Cardiac muscle cell (in vitro differentiated cells and primary cell): ENCODE measurements around the gene IFI35. TPM values are rescaled to one million over a fixed set of nuclear protein-coding genes. Genes with fewer than 3 reads are reported as not detected.
"Not testable (repeated sequence)": the region's sequence is repeated elsewhere in the genome, so short reads cannot be mapped to it uniquely, and the experiment has no call there.

Source experiments
- DNase-seq, 2 donors: peaks; one replicate each; pipeline versions ENCODE4 v3.0.0 to v3.0.0-alpha.2; 2010 to 2017; ENCODE audit warnings: low read depth in 1 of 2, low spot score in 1 of 2
- H3K27ac ChIP-seq: fragments of 200-600 bp; sonication (generic); 2 replicates; pipeline ENCODE4 v1.5.1; 2016
- H3K27me3 ChIP-seq: fragments of 200-600 bp; sonication (generic); 2 replicates; pipeline ENCODE4 v1.6.0; 2016; ENCODE audit warnings: control low read depth
- H3K36me3 ChIP-seq: fragments of 200-600 bp; sonication (generic); 2 replicates; pipeline ENCODE4 v1.5.1; 2016; ENCODE audit warnings: control low read depth
- H3K4me1 ChIP-seq: fragments of 200-600 bp; sonication (generic); 2 replicates; pipeline ENCODE4 v1.8.1; 2017; ENCODE audit warnings: low read depth, mild to moderate bottlenecking, mixed run types
- H3K4me3 ChIP-seq: fragments of 200-600 bp; sonication (generic); 2 replicates; pipeline ENCODE4 v1.5.1; 2016; ENCODE audit warnings: mild to moderate bottlenecking
- H3K9me3 ChIP-seq: fragments of 200-600 bp; sonication (generic); 2 replicates; pipeline ENCODE4 v1.5.1; 2017; ENCODE audit warnings: low read depth, mild to moderate bottlenecking, control low read depth
- CTCF ChIP-seq: IDR thresholded peaks from 2 replicates; pipeline ENCODE4 v1.5.1; 2012; ENCODE audit warnings: low read depth, mild to moderate bottlenecking, low read length
- polyA plus RNA-seq: library from polyadenylated mRNA; unstranded; fragments of >200 nt; fragmentation: Nextera tagmentation; extraction: Ambion mirVana; gene quantifications from 2 replicates; pipeline ENCODE4 v1.2.1, GENCODE V29; 2016
- total RNA-seq: library from RNA; depleted of rRNA; stranded (reverse); fragments of >200 nt; gene quantifications from 2 replicates; pipeline ENCODE4 v1.2.3, GENCODE V29; 2016

Gene IFI35
- total and polyA plus RNA-seq, 2 experiments from 2014 or later = 6.8 to 8.7 TPM

GRCh38 chr17:43051969-43052368, 45.4 kb downstream of the IFI35 start:
- H3K27me3 ChIP-seq = no peaks in the 10 kb centered on the region
- H3K9me3 ChIP-seq = no peaks in the 10 kb centered on the region
- H3K4me1 ChIP-seq = no peaks in the 10 kb centered on the region
- H3K4me3 ChIP-seq = no peak overlapping the region
- DNase-seq = no peak
- no peaks in the 10 kb centered on the region for H3K36me3 ChIP-seq
- no peak overlapping the region for H3K27ac ChIP-seq
- no peak for TF ChIP-seq CTCF

GRCh38 chr17:43053008-43053407, 46.4 kb downstream of the IFI35 start:
- H3K27me3 ChIP-seq, H3K27ac ChIP-seq, DNase-seq: not testable (repeated sequence)

GRCh38 chr17:43056051-43056450, 49.5 kb downstream of the IFI35 start:
- Histone ChIP-seq H3K27me3 (no peaks in the 10 kb centered on the region), H3K9me3 (no peaks in the 10 kb centered on the region), H3K4me1 (no peaks in the 10 kb centered on the region), H3K27ac (no peak overlapping the region), H3K36me3 (no peaks in the 10 kb centered on the region), H3K4me3 (no peak overlapping the region)
- no peak for TF ChIP-seq CTCF
- DNase-seq = no peak

More at GRCh38 chr17:43053008-43053407, 46.4 kb downstream of the IFI35 start:
- H3K4me3 ChIP-seq, H3K9me3 ChIP-seq, H3K4me1 ChIP-seq, H3K36me3 ChIP-seq: not testable (repeated sequence)

DNA sequence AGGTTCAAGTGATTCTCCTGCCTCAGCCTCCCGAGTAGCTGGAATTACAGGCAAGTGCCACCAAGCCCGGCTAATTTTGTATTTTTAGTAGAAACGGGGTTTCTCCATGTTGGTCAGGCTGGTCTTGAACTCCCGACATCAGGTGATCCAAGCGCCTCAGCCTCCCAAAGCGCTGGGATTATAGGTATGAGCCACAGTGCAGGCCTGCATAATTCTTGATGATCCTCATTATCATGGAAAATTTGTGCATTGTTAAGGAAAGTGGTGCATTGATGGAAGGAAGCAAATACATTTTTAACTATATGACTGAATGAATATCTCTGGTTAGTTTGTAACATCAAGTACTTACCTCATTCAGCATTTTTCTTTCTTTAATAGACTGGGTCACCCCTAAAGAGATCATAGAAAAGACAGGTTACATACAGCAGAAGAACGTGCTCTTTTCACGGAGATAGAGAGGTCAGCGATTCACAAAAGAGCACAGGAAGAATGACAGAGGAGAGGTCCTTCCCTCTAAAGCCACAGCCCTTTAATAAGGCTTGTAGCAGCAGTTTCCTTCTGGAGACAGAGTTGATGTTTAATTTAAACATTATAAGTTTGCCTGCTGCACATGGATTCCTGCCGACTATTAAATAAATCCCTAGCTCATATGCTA, 56.5 kb downstream of the IFI35 start:
- no peaks in the 10 kb centered on the region for H3K4me1 ChIP-seq
- no peak overlapping the region for H3K4me3 ChIP-seq
- H3K36me3 ChIP-seq = no peaks in the 10 kb centered on the region
- no peak overlapping the region for H3K27ac ChIP-seq
- no peaks in the 10 kb centered on the region for H3K27me3 ChIP-seq
- no peak for TF ChIP-seq CTCF
- no peak for DNase-seq
- H3K9me3 ChIP-seq = no peaks in the 10 kb centered on the region

Other genes with a start within 250 kb of the IFI35 start
- gene RAMP2, start 245.6 kb upstream of the IFI35 start, total RNA-seq = 16.2 and 16.5 TPM in 2 replicates
- 20.6 and 28.0 TPM in 2 replicates for gene RAMP2, start 245.6 kb upstream of the IFI35 start, polyA plus RNA-seq
- 101 and 129 TPM in 2 replicates for gene VPS25, start 233.3 kb upstream of the IFI35 start, total RNA-seq
- 133 and 136 TPM in 2 replicates for gene VPS25, start 233.3 kb upstream of the IFI35 start, polyA plus RNA-seq
- gene WNK4, start 226.2 kb upstream of the IFI35 start, total RNA-seq = 0.04 and 1.6 TPM in 2 replicates
- gene WNK4, start 226.2 kb upstream of the IFI35 start, polyA plus RNA-seq = 0.67 and 0.71 TPM in 2 replicates
- 84.1 and 113 TPM in 2 replicates for gene COA3, start 208.1 kb upstream of the IFI35 start, total RNA-seq
- gene COA3, start 208.1 kb upstream of the IFI35 start, polyA plus RNA-seq = 228 and 275 TPM in 2 replicates
- gene CNTD1, start 207.9 kb upstream of the IFI35 start, total RNA-seq = 0.27 TPM in 1 of 2 replicates, not detected in the other
- 2.5 and 3.9 TPM in 2 replicates for gene CNTD1, start 207.9 kb upstream of the IFI35 start, polyA plus RNA-seq
- gene BECN1, start 182.5 kb upstream of the IFI35 start, total RNA-seq = 64.5 and 112 TPM in 2 replicates
- gene BECN1, start 182.5 kb upstream of the IFI35 start, polyA plus RNA-seq = 65.2 and 71.5 TPM in 2 replicates
- gene PSME3, start 173.4 kb upstream of the IFI35 start, total RNA-seq = 59.4 and 72.3 TPM in 2 replicates
- 77.0 and 104 TPM in 2 replicates for gene PSME3, start 173.4 kb upstream of the IFI35 start, polyA plus RNA-seq
- 2.5 and 5.6 TPM in 2 replicates for gene AOC2, start 162.2 kb upstream of the IFI35 start, total RNA-seq
- 2.4 and 4.8 TPM in 2 replicates for gene AOC2, start 162.2 kb upstream of the IFI35 start, polyA plus RNA-seq
- 2.3 and 5.2 TPM in 2 replicates for gene AOC3, start 155.6 kb upstream of the IFI35 start, total RNA-seq
- 2.6 and 3.4 TPM in 2 replicates for gene AOC3, start 155.6 kb upstream of the IFI35 start, polyA plus RNA-seq
- gene G6PC1, start 106.0 kb upstream of the IFI35 start, total RNA-seq = not detected in 2 replicates
- not detected in 2 replicates for gene G6PC1, start 106.0 kb upstream of the IFI35 start, polyA plus RNA-seq
- gene AARSD1, start 42.3 kb upstream of the IFI35 start, total RNA-seq = 36.1 and 37.0 TPM in 2 replicates
- gene AARSD1, start 42.3 kb upstream of the IFI35 start, polyA plus RNA-seq = 76.1 and 82.1 TPM in 2 replicates
- 42.8 and 50.8 TPM in 2 replicates for gene PTGES3L, start 26.7 kb upstream of the IFI35 start, total RNA-seq
- 72.9 and 86.1 TPM in 2 replicates for gene PTGES3L, start 26.7 kb upstream of the IFI35 start, polyA plus RNA-seq
- gene RUNDC1, start 26.2 kb upstream of the IFI35 start, total RNA-seq = 20.5 and 28.8 TPM in 2 replicates
- 33.8 and 39.0 TPM in 2 replicates for gene RUNDC1, start 26.2 kb upstream of the IFI35 start, polyA plus RNA-seq
- 958 and 1,193 TPM in 2 replicates for gene RPL27, start 8.4 kb upstream of the IFI35 start, total RNA-seq
- 906 and 971 TPM in 2 replicates for gene RPL27, start 8.4 kb upstream of the IFI35 start, polyA plus RNA-seq
- 264 and 312 TPM in 2 replicates for gene VAT1, start 15.6 kb downstream of the IFI35 start, total RNA-seq
- 207 and 216 TPM in 2 replicates for gene VAT1, start 15.6 kb downstream of the IFI35 start, polyA plus RNA-seq
- gene RND2, start 18.4 kb downstream of the IFI35 start, total RNA-seq = 18.5 and 18.8 TPM in 2 replicates
- 19.9 and 23.1 TPM in 2 replicates for gene RND2, start 18.4 kb downstream of the IFI35 start, polyA plus RNA-seq
- gene BRCA1, start 118.6 kb downstream of the IFI35 start, total RNA-seq = 11.3 and 12.9 TPM in 2 replicates
- gene BRCA1, start 118.6 kb downstream of the IFI35 start, polyA plus RNA-seq = 7.2 and 7.4 TPM in 2 replicates
- 50.1 and 62.8 TPM in 2 replicates for gene NBR1, start 164.4 kb downstream of the IFI35 start, total RNA-seq
- 45.5 and 51.8 TPM in 2 replicates for gene NBR1, start 164.4 kb downstream of the IFI35 start, polyA plus RNA-seq
- gene TMEM106A, start 205.1 kb downstream of the IFI35 start, total RNA-seq = 4.2 and 5.8 TPM in 2 replicates
- 6.1 and 6.6 TPM in 2 replicates for gene TMEM106A, start 205.1 kb downstream of the IFI35 start, polyA plus RNA-seq
- 0.48 TPM in 1 of 2 replicates, not detected in the other for gene CCDC200, start 221.8 kb downstream of the IFI35 start, total RNA-seq
- gene CCDC200, start 221.8 kb downstream of the IFI35 start, polyA plus RNA-seq = 2.8 and 6.1 TPM in 2 replicates
- gene RNU2-1, start 227.2 kb downstream of the IFI35 start, total RNA-seq = not detected in 2 replicates
- gene RNU2-1, start 227.2 kb downstream of the IFI35 start, polyA plus RNA-seq = 3.4 TPM in 1 of 2 replicates, not detected in the other